WTC11 (cell line): ENCODE measurements around the gene ADGB. TPM values are rescaled to one million over a fixed set of nuclear protein-coding genes. Genes with fewer than 3 reads are reported as not detected.

Experiments
- ATAC-seq: fragments of 200-7000 bp; cut with Tn5 transposase; 2 replicates; pipeline ENCODE4 v1.10.0; 2021; ENCODE audit warnings: mild to moderate bottlenecking, moderate library complexity
- CTCF ChIA-PET: fragments of 300-600 bp; sonication (Branson Sonifier 250); formaldehyde crosslinking; loops from one replicate; lab custom pipeline; 2021; ENCODE audit warnings: antibody characterized with exemption; lab: Charles Lee
- POLR2A ChIA-PET: fragments of 350-600 bp; sonication (Branson Sonifier 250); formaldehyde crosslinking; loops from one replicate; lab custom pipeline; 2021; ENCODE audit warnings: antibody characterized with exemption; lab: Charles Lee
- DNase-seq: peaks from one replicate; pipeline ENCODE4 v3.0.0; 2021; ENCODE audit warnings: low spot score
- H3K27ac Mint-ChIP-seq: 2 replicates; pipeline ENCODE4 v1.8.0; 2021; ENCODE audit warnings: mixed read lengths
- H3K27me3 Mint-ChIP-seq: 2 replicates; pipeline ENCODE4 v1.8.0; 2021; ENCODE audit warnings: low read depth, mild to moderate bottlenecking, moderate library complexity, mixed read lengths
- H3K36me3 Mint-ChIP-seq: 2 replicates; pipeline ENCODE4 v1.8.0; 2021; ENCODE audit warnings: mixed read lengths
- H3K4me1 Mint-ChIP-seq: 2 replicates; pipeline ENCODE4 v1.8.0; 2022; ENCODE audit warnings: mixed read lengths
- H3K4me3 Mint-ChIP-seq: 2 replicates; pipeline ENCODE4 v1.8.0; 2021; ENCODE audit warnings: mild to moderate bottlenecking, moderate library complexity, mixed read lengths
- H3K9me3 Mint-ChIP-seq: 2 replicates; pipeline ENCODE4 v1.8.0; 2021; ENCODE audit warnings: mixed read lengths
- AFF4 ChIP-seq: sonication (generic); formaldehyde crosslinking; IDR thresholded peaks from 2 replicates; pipeline ENCODE4 v1.8.1; 2023; ENCODE audit warnings: mild to moderate bottlenecking, missing genetic modification reagents, borderline replicate concordance
- EMX1 ChIP-seq: fragments of 250-450 bp; sonication (Bioruptor Pico); IDR thresholded peaks from 2 replicates; pipeline ENCODE4 v1.8.0; 2021; ENCODE audit warnings: mild to moderate bottlenecking
- ESRRA ChIP-seq: sonication (generic); formaldehyde crosslinking; IDR thresholded peaks from 2 replicates; pipeline ENCODE4 v1.8.1; 2022; ENCODE audit warnings: mild to moderate bottlenecking, missing genetic modification reagents, borderline replicate concordance
- MLX ChIP-seq: sonication (generic); formaldehyde crosslinking; IDR thresholded peaks from 2 replicates; pipeline ENCODE4 v1.8.1; 2023; ENCODE audit warnings: mild to moderate bottlenecking, missing genetic modification reagents, moderate library complexity
- MYBL2 ChIP-seq: sonication (generic); formaldehyde crosslinking; IDR thresholded peaks from 2 replicates; pipeline ENCODE4 v1.8.1; 2023; ENCODE audit warnings: mild to moderate bottlenecking, moderate library complexity, missing genetic modification reagents
- ZBTB21 ChIP-seq: sonication (generic); formaldehyde crosslinking; IDR thresholded peaks from 2 replicates; pipeline ENCODE4 v1.8.1; 2023; ENCODE audit warnings: mild to moderate bottlenecking, missing genetic modification reagents, borderline replicate concordance
- ZNF263 ChIP-seq: sonication (generic); formaldehyde crosslinking; IDR thresholded peaks from 2 replicates; pipeline ENCODE4 v1.8.1; 2022; ENCODE audit warnings: low read depth, mild to moderate bottlenecking, moderate library complexity, missing genetic modification reagents
- ZNF317 ChIP-seq: sonication (generic); formaldehyde crosslinking; IDR thresholded peaks from 2 replicates; pipeline ENCODE4 v1.8.1; 2023; ENCODE audit warnings: low read depth, mild to moderate bottlenecking, moderate library complexity, missing genetic modification reagents, borderline replicate concordance
- ZNF416 ChIP-seq: fragments of 250-450 bp; sonication (Bioruptor Pico); IDR thresholded peaks from 2 replicates; pipeline ENCODE4 v1.9.0; 2021; ENCODE audit warnings: mild to moderate bottlenecking, inconsistent platforms
- ZNF671 ChIP-seq: fragments of 250-450 bp; sonication (Bioruptor Pico); IDR thresholded peaks from 2 replicates; pipeline ENCODE4 v1.8.0; 2021; ENCODE audit warnings: mild to moderate bottlenecking
- total RNA-seq: library from RNA; stranded (reverse); gene quantifications from 3 replicates; pipeline ENCODE4 v1.2.3, GENCODE V29; 2021
- TF ChIP-seq, protein P1 (sequence below): sonication (generic); formaldehyde crosslinking; IDR thresholded peaks from 2 replicates; pipeline ENCODE4 v1.8.1; 2023; ENCODE audit warnings: mild to moderate bottlenecking, missing genetic modification reagents, moderate library complexity
- TF ChIP-seq, protein P2 (sequence below): sonication (generic); formaldehyde crosslinking; IDR thresholded peaks from 2 replicates; pipeline ENCODE4 v1.8.0; 2022; ENCODE audit warnings: mild to moderate bottlenecking, missing genetic modification reagents
- TF ChIP-seq, protein P3 (sequence below): sonication (generic); formaldehyde crosslinking; IDR thresholded peaks from 2 replicates; pipeline ENCODE4 v1.8.1; 2022; ENCODE audit warnings: low read depth, mild to moderate bottlenecking, moderate library complexity, missing genetic modification reagents, borderline replicate concordance
- TF ChIP-seq, protein P4 (sequence below): fragments of 250-450 bp; sonication (Bioruptor Pico); IDR thresholded peaks from 2 replicates; pipeline ENCODE4 v1.8.0; 2021; ENCODE audit warnings: mild to moderate bottlenecking
- TF ChIP-seq, protein P5 (sequence below): sonication (generic); formaldehyde crosslinking; IDR thresholded peaks from 2 replicates; pipeline ENCODE4 v1.8.0; 2023; ENCODE audit warnings: missing genetic modification reagents, mild to moderate bottlenecking, borderline replicate concordance

The ADGB gene
- total RNA-seq, 1 experiment from 2014 or later = not detected

DNA sequence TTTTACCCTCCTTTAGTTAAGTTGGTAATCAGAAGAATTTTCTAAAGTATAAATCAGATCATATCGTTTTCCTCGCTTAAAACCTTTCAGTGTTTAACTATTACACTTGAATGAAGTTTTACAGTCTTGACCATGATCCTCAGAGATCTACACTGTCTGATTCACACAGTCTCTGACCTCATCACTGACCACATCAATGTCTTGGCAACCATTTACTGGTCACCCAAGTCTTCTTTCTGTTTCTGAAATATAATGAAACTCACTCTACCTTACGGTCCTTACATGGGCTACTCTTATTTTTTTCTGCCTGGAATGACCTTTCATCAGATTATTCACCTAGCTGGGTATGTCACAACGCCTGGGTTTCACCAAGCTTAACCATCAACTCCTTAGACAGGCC, 71.4 kb downstream of the ADGB start (continued):
- TF ChIP-seq, protein P1, sequence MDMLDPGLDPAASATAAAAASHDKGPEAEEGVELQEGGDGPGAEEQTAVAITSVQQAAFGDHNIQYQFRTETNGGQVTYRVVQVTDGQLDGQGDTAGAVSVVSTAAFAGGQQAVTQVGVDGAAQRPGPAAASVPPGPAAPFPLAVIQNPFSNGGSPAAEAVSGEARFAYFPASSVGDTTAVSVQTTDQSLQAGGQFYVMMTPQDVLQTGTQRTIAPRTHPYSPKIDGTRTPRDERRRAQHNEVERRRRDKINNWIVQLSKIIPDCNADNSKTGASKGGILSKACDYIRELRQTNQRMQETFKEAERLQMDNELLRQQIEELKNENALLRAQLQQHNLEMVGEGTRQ (CRISPR knock-in tag) = no peak
- TF ChIP-seq ZBTB21 (CRISPR knock-in tag) = no peak
- TF ChIP-seq ZNF317 (CRISPR knock-in tag) = no peak
- TF ChIP-seq, protein P2, sequence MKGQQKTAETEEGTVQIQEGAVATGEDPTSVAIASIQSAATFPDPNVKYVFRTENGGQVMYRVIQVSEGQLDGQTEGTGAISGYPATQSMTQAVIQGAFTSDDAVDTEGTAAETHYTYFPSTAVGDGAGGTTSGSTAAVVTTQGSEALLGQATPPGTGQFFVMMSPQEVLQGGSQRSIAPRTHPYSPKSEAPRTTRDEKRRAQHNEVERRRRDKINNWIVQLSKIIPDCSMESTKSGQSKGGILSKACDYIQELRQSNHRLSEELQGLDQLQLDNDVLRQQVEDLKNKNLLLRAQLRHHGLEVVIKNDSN = no peak
- TF ChIP-seq ZNF263 (CRISPR knock-in tag) = no peak

DNA sequence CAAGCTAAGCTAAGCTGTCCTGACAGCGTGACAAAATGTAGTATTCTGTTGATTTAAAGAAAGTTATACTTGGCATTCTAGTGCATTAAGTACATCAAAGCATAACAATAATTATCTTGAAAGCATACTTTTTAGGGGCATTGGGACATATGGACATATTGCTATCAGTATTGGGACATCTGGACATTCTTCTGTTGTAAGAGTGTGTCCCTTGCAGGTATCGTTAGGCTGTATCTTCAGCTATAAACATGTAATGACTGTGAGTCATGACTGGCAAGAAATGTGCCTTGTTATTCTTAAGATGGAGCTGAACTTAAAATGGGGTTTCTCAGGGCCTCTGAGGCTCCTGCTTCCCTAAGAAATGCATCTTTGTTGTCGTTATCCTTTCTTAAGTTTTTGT, 74.3 kb downstream of the ADGB start:
- DNase-seq (no peak), ATAC-seq (no peak)
- ChIA-PET POLR2A (interaction anchor here (0.6 kb wide), 1 partner anchor 19 kb away, joined by 6 read pairs; no protein-coding TSS in a partner anchor), CTCF (interaction anchor here (0.9 kb wide), 1 partner anchor 129 kb away, joined by 3 read pairs; the partner anchor contains the start of gene RAB32)
- no peak overlapping the region for H3K4me3 Mint-ChIP-seq
- H3K4me1 Mint-ChIP-seq = no peaks in the 10 kb centered on the region
- no peaks in the 10 kb centered on the region for H3K36me3 Mint-ChIP-seq
- H3K27ac Mint-ChIP-seq = no peak overlapping the region
- no peaks in the 10 kb centered on the region; the same call in 1 of the 2 replicates for H3K27me3 Mint-ChIP-seq
- TF ChIP-seq ZNF671 (CRISPR knock-in tag) (no peak), ESRRA (no peak), MLX (no peak), EMX1 (CRISPR knock-in tag) (no peak), AFF4 (CRISPR knock-in tag) (no peak), ZNF416 (no peak), MYBL2 (CRISPR knock-in tag) (no peak)
- TF ChIP-seq, protein P3, sequence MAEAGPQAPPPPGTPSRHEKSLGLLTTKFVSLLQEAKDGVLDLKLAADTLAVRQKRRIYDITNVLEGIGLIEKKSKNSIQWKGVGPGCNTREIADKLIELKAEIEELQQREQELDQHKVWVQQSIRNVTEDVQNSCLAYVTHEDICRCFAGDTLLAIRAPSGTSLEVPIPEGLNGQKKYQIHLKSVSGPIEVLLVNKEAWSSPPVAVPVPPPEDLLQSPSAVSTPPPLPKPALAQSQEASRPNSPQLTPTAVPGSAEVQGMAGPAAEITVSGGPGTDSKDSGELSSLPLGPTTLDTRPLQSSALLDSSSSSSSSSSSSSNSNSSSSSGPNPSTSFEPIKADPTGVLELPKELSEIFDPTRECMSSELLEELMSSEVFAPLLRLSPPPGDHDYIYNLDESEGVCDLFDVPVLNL (CRISPR knock-in tag) = no peak
- TF ChIP-seq, protein P4, sequence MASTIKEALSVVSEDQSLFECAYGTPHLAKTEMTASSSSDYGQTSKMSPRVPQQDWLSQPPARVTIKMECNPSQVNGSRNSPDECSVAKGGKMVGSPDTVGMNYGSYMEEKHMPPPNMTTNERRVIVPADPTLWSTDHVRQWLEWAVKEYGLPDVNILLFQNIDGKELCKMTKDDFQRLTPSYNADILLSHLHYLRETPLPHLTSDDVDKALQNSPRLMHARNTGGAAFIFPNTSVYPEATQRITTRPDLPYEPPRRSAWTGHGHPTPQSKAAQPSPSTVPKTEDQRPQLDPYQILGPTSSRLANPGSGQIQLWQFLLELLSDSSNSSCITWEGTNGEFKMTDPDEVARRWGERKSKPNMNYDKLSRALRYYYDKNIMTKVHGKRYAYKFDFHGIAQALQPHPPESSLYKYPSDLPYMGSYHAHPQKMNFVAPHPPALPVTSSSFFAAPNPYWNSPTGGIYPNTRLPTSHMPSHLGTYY (CRISPR knock-in tag) = no peak
- TF ChIP-seq, protein P5, sequence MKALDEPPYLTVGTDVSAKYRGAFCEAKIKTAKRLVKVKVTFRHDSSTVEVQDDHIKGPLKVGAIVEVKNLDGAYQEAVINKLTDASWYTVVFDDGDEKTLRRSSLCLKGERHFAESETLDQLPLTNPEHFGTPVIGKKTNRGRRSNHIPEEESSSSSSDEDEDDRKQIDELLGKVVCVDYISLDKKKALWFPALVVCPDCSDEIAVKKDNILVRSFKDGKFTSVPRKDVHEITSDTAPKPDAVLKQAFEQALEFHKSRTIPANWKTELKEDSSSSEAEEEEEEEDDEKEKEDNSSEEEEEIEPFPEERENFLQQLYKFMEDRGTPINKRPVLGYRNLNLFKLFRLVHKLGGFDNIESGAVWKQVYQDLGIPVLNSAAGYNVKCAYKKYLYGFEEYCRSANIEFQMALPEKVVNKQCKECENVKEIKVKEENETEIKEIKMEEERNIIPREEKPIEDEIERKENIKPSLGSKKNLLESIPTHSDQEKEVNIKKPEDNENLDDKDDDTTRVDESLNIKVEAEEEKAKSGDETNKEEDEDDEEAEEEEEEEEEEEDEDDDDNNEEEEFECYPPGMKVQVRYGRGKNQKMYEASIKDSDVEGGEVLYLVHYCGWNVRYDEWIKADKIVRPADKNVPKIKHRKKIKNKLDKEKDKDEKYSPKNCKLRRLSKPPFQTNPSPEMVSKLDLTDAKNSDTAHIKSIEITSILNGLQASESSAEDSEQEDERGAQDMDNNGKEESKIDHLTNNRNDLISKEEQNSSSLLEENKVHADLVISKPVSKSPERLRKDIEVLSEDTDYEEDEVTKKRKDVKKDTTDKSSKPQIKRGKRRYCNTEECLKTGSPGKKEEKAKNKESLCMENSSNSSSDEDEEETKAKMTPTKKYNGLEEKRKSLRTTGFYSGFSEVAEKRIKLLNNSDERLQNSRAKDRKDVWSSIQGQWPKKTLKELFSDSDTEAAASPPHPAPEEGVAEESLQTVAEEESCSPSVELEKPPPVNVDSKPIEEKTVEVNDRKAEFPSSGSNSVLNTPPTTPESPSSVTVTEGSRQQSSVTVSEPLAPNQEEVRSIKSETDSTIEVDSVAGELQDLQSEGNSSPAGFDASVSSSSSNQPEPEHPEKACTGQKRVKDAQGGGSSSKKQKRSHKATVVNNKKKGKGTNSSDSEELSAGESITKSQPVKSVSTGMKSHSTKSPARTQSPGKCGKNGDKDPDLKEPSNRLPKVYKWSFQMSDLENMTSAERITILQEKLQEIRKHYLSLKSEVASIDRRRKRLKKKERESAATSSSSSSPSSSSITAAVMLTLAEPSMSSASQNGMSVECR (CRISPR knock-in tag) = no peak
- H3K9me3 Mint-ChIP-seq = peaks cover 6% of the 10 kb centered on the region
